Glutamatergic neuron (in vitro differentiated cells): ENCODE data around the gene ZNF891. TPM values are rescaled to one million over a fixed set of nuclear protein-coding genes. Genes with fewer than 3 reads are reported as not detected.

Experiments used
- total RNA-seq: library from RNA; stranded (reverse); fragmentation: NEBNext Ultra II Directional; extraction: Animal tissue kit (Norgen Biotek cat#: 25700); gene quantifications from one replicate; pipeline ENCODE4 v1.2.1, GENCODE V29; 2021; ENCODE audit not compliant: unreplicated experiment

The ZNF891 gene
- total RNA-seq, 1 donor from 2014 or later, result 9.2 TPM

Other genes with a start within 250 kb of the ZNF891 start
- gene CHFR, start 242.7 kb downstream of the ZNF891 start, total RNA-seq, result 90.7 TPM
- 21.7 TPM for gene ZNF605, start 174.0 kb downstream of the ZNF891 start, total RNA-seq
- 15.9 TPM for gene ZNF26, start 143.9 kb downstream of the ZNF891 start, total RNA-seq
- gene ZNF84, start 92.8 kb downstream of the ZNF891 start, total RNA-seq, result 76.7 TPM
- 32.3 TPM for gene ZNF140, start 49.4 kb downstream of the ZNF891 start, total RNA-seq
- 29.8 TPM for gene ZNF10, start 353 bp upstream of the ZNF891 start, total RNA-seq
- gene ZNF268, start 51.2 kb upstream of the ZNF891 start, total RNA-seq, result 38.0 TPM
- not detected for gene ANHX, start 105.6 kb upstream of the ZNF891 start, total RNA-seq